Progenitor cell of endocrine pancreas (in vitro differentiated cells): ENCODE data around the gene SLC25A28. TPM values are rescaled to one million over a fixed set of nuclear protein-coding genes. Genes with fewer than 3 reads are reported as not detected.

ENCODE experiments used
- DNase-seq: peaks from one replicate; pipeline ENCODE4 v3.0.0; 2021; ENCODE audit warnings: low spot score; ENCODE audit not compliant: unreplicated experiment
- H3K27ac Mint-ChIP-seq: 2 replicates; pipeline ENCODE4 v1.8.0; 2021; ENCODE audit warnings: mild to moderate bottlenecking, moderate library complexity, mixed read lengths
- H3K27me3 Mint-ChIP-seq: 2 replicates; pipeline ENCODE4 v1.8.0; 2021; ENCODE audit warnings: mixed read lengths
- H3K36me3 Mint-ChIP-seq: 2 replicates; pipeline ENCODE4 v1.8.0; 2022; ENCODE audit warnings: mixed read lengths; ENCODE audit not compliant: insufficient read depth
- H3K4me1 Mint-ChIP-seq: 2 replicates; pipeline ENCODE4 v1.8.0; 2021; ENCODE audit warnings: low read depth, mixed read lengths
- H3K4me3 Mint-ChIP-seq: 2 replicates; pipeline ENCODE4 v1.8.0; 2021; ENCODE audit warnings: low read depth, mild to moderate bottlenecking, moderate library complexity, mixed read lengths
- H3K9me3 Mint-ChIP-seq: 2 replicates; pipeline ENCODE4 v1.8.0; 2021; ENCODE audit warnings: low read depth, mixed read lengths
- CTCF ChIP-seq: fragments of 200-600 bp; sonication (generic); IDR thresholded peaks from one replicate; pipeline ENCODE4 v1.5.0; 2021; ENCODE audit warnings: antibody characterized with exemption, mild to moderate bottlenecking; ENCODE audit not compliant: unreplicated experiment
- total RNA-seq: library from RNA; stranded (reverse); gene quantifications from 2 replicates; pipeline ENCODE4 v1.2.1, GENCODE V29; 2021

SLC25A28 gene
- total RNA-seq, 1 donor from 2014 or later: 29.4 TPM

GRCh38 chr10:99656199-99657064 lies 36.2 kb upstream of the SLC25A28 start:
- no peak for DNase-seq
- Mint-ChIP-seq H3K4me1 (peaks cover 11% of the 10 kb centered on the region), H3K27ac (no peak overlapping the region), H3K27me3 (peaks cover 19% of the 10 kb centered on the region), H3K4me3 (no peak overlapping the region), H3K9me3 (no peaks in the 10 kb centered on the region), H3K36me3 (no peaks in the 10 kb centered on the region)
- no peak for TF ChIP-seq CTCF

GRCh38 chr10:99654390-99655175 lies 34.3 kb upstream of the SLC25A28 start:
- Mint-ChIP-seq H3K36me3 (no peaks in the 10 kb centered on the region), H3K4me1 (peaks cover 4% of the 10 kb centered on the region), H3K27ac (no peak overlapping the region), H3K9me3 (peaks cover under 1% of the 10 kb centered on the region), H3K27me3 (peaks cover 20% of the 10 kb centered on the region), H3K4me3 (no peak overlapping the region)
- TF ChIP-seq CTCF: no peak
- DNase-seq: no peak

- H3K27me3 Mint-ChIP-seq: peaks cover 16% of the 10 kb centered on the region
- H3K36me3 Mint-ChIP-seq: peaks cover 2% of the 10 kb centered on the region
- no peak overlapping the region for H3K27ac Mint-ChIP-seq
- no peak for TF ChIP-seq CTCF
- H3K9me3 Mint-ChIP-seq: peaks cover 7% of the 10 kb centered on the region
- no peak overlapping the region for H3K4me3 Mint-ChIP-seq
- no peak for DNase-seq
- H3K4me1 Mint-ChIP-seq: no peaks in the 10 kb centered on the region
Measured at GRCh38 chr10:99652800-99653390, 32.7 kb upstream of the SLC25A28 start.

- no peak for TF ChIP-seq CTCF
Measured at GRCh38 chr10:99648717-99649116, 28.5 kb upstream of the SLC25A28 start.

GRCh38 chr10:99647601-99648151 lies 27.4 kb upstream of the SLC25A28 start:
- DNase-seq: no peak
- Mint-ChIP-seq H3K9me3 (peaks cover 24% of the 10 kb centered on the region), H3K27me3 (peaks cover 3% of the 10 kb centered on the region), H3K4me1 (no peaks in the 10 kb centered on the region), H3K4me3 (no peak overlapping the region), H3K27ac (no peak overlapping the region), H3K36me3 (peaks cover 2% of the 10 kb centered on the region)
- TF ChIP-seq CTCF: no peak

More at GRCh38 chr10:99648717-99649116, 28.5 kb upstream of the SLC25A28 start:
- H3K9me3 Mint-ChIP-seq: peaks cover 24% of the 10 kb centered on the region
- no peak overlapping the region for H3K4me3 Mint-ChIP-seq
- DNase-seq: no peak
- H3K27ac Mint-ChIP-seq: no peak overlapping the region
- peaks cover 3% of the 10 kb centered on the region for H3K27me3 Mint-ChIP-seq
- no peaks in the 10 kb centered on the region for H3K4me1 Mint-ChIP-seq
- peaks cover 2% of the 10 kb centered on the region for H3K36me3 Mint-ChIP-seq
